ENCODE data around the gene DDX25.

- no peak for TF ChIP-seq MAX (IDR thresholded peaks at IDR 0.05)
- TF ChIP-seq EEA1 (CRISPR knock-in tag; IDR thresholded peaks at IDR 0.05; ENCODE audit: borderline replicate concordance): no peak
- no peak for TF ChIP-seq GLMP (CRISPR knock-in tag; IDR thresholded peaks at IDR 0.05; ENCODE audit: borderline replicate concordance)
Measured at GRCh38 chr11:125924384-125925007, 20.2 kb downstream of the DDX25 start.
